Bronchial epithelial cell (primary cell): ENCODE results near the gene RAB6B. TPM values are rescaled to one million over a fixed set of nuclear protein-coding genes. Genes with fewer than 3 reads are reported as not detected.

Source experiments
- DNase-seq: peaks from one replicate; pipeline ENCODE4 v3.0.0-alpha.2; 2010; ENCODE audit warnings: low read depth
- FAIRE-seq: peaks from 2 replicates; lab custom pipeline; 2011; peaks lifted over from hg19 to GRCh38; lab: Jason Lieb, UNC
- H3K27me3 ChIP-seq: 2 replicates; pipeline ENCODE4 v1.5.1; 2011; ENCODE audit warnings: low read length; ENCODE audit not compliant: control insufficient read depth, insufficient read depth
- H3K36me3 ChIP-seq: 2 replicates; pipeline ENCODE4 v1.5.1; 2011; ENCODE audit warnings: low read length; ENCODE audit not compliant: control insufficient read depth, insufficient read depth
- H3K4me3 ChIP-seq: 2 replicates; pipeline ENCODE4 v1.5.1; 2011; ENCODE audit warnings: mild to moderate bottlenecking, low read depth, low read length, control low read depth
- CTCF ChIP-seq: IDR thresholded peaks from 2 replicates; pipeline ENCODE4 v1.5.1; 2011; ENCODE audit warnings: mild to moderate bottlenecking, moderate library complexity, low read length, control low read depth, inconsistent platforms; ENCODE audit not compliant: insufficient read depth, severe bottlenecking
- total RNA-seq: library from RNA; depleted of rRNA; stranded (reverse); fragments of >200 nt; gene quantifications from 2 replicates; pipeline ENCODE4 v1.2.1, GENCODE V29; 2014

The RAB6B gene
- total RNA-seq, 1 donor from 2014 or later, result under 0.01 TPM

GRCh38 chr3:133840767-133841166, 54.9 kb downstream of the RAB6B start:
- no peak for DNase-seq
- H3K4me3 ChIP-seq, result no peak overlapping the region
- no peak for FAIRE-seq
- no peaks in the 10 kb centered on the region for H3K27me3 ChIP-seq
- TF ChIP-seq CTCF, result no peak
- no peaks in the 10 kb centered on the region for H3K36me3 ChIP-seq

GRCh38 chr3:133840055-133840737, 55.5 kb downstream of the RAB6B start:
- no peak for TF ChIP-seq CTCF
- H3K36me3 ChIP-seq, result no peaks in the 10 kb centered on the region
- FAIRE-seq (no peak), DNase-seq (no peak)
- H3K27me3 ChIP-seq, result no peaks in the 10 kb centered on the region
- H3K4me3 ChIP-seq, result no peak overlapping the region

- DNase-seq (no peak), FAIRE-seq (no peak)
- H3K36me3 ChIP-seq, result no peaks in the 10 kb centered on the region
- no peak for TF ChIP-seq CTCF
- no peak overlapping the region for H3K4me3 ChIP-seq
- H3K27me3 ChIP-seq, result no peaks in the 10 kb centered on the region
Measured at GRCh38 chr3:133838916-133839800, 56.5 kb downstream of the RAB6B start.

GRCh38 chr3:133838296-133838789, 57.3 kb downstream of the RAB6B start:
- Histone ChIP-seq H3K4me3 (no peak overlapping the region), H3K36me3 (no peaks in the 10 kb centered on the region), H3K27me3 (no peaks in the 10 kb centered on the region)
- DNase-seq (no peak), FAIRE-seq (no peak)
- TF ChIP-seq CTCF, result no peak

GRCh38 chr3:133837487-133838295, 58.0 kb downstream of the RAB6B start:
- FAIRE-seq, result no peak
- no peak for TF ChIP-seq CTCF
- DNase-seq, result no peak
- Histone ChIP-seq H3K27me3 (no peaks in the 10 kb centered on the region), H3K4me3 (no peak overlapping the region), H3K36me3 (no peaks in the 10 kb centered on the region)
